GM21723 (cell line): ENCODE measurements around the gene TRIM29.
"Not testable (repeated sequence)": the region's sequence is repeated elsewhere in the genome, so short reads cannot be mapped to it uniquely, and the experiment has no call there.

Experiments used
- ATAC-seq: cut with Tn5 transposase; IDR thresholded peaks from one replicate; pipeline ENCODE4 v1.9.1; 2021; ENCODE audit warnings: mild to moderate bottlenecking, moderate library complexity; ENCODE audit not compliant: unreplicated experiment

TRIM29 gene

GRCh38 chr11:120172054-120172911, 34.4 kb upstream of the TRIM29 start:
- ATAC-seq: no peak

- ATAC-seq: no peak
These were observed 32.9 kb upstream of the TRIM29 start for GRCh38 chr11:120170741-120171261.

GRCh38 chr11:120169981-120170698, 32.2 kb upstream of the TRIM29 start:
- ATAC-seq: no peak

DNA sequence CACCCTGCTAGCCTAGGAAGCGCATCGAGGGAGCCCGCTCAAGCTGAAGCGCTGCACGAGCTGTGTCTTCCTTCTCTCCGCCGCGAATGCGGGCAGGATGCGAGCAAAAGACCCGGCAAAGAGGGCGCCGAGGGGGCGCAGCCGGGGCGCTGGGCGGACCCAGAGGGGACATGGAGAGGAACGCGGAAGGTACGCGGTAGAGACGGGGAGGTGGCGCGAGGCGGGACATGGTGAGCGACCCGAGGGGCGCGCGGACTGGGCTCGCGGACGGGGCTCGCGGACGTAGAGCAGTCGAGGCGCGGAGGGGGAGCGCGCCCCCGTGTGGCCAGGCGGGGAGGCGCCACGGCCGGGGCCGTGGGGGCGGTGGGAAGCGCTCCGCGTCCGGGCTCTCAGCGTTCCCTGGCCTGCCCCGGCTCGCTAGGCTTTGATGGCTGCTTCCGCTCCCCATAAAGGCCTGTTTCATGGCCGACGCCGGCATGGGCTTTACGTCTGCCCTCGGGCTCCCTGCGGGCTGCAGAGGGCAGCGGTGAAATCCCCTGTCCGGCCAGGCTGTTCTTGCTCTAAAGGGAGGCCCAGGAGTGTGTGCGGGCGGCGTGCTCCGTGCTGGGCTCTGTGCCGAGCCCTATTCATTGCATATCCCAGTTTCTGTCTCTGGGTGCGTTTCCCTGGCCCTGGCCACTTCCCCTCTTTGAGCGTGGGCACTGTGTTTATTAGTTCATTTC, 31.2 kb upstream of the TRIM29 start:
- ATAC-seq: no peak

DNA sequence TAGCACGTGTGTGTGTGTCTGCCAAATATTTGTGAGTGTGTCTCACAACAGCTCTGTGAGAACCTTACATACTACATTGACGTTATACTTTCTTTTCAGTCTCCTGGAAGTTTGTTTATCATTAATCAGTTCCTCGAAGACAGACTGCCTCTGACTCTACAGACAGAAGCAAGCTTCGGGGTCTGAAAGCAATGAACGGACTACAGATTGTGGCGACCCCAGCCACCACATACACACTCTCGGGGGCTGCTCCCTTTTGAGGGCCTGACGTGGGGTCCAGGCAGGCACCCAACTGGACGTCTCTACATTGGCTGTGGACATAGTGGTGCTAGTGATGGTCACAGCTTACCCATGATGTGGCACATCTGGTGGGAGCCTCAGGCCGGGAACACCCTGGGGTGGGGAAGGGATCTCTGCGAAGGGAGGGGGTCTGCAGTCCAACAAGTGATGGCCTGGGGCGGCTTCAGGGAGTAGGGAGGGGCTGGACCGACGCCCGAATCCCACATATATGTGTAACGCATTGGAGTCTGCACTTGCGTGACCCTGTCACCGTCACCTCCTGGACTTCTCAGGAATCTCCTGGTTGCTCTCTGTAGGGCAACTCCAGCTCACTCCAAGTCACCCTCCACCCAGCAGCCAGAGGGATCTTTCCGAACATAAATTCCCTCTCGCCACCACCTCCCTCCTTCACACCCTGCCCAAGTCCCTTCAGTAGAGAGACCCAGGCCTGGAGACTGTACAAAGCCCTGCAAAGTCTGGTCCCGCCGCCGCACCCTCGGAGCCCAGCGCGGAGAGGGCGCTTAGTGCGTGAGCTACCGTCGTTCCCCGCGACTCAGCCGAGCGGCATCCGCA, 30.4 kb upstream of the TRIM29 start:
- ATAC-seq: no peak

DNA sequence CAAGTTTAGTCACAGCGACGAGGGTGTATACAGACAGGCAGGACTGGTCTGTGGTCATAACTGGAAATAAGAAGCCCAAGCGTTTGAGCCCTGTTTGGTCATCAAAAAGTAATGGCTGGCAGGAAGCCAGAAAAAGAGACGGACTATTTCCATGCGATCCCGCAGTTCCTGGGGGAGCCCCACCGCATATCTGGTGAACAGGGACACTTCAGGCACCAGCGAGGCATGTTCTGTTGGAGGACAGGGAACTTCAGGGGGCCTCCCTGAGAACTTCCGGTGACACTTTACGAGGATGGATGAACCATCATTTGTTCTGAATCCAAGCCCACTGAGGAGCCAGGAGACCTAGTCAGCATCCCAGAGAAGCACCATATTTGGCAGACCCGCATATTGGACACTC, 29.7 kb upstream of the TRIM29 start:
- ATAC-seq: no peak

GRCh38 chr11:120160436-120160835, 22.5 kb upstream of the TRIM29 start:
- no peak for ATAC-seq

- no peak for ATAC-seq
These were observed 15.3 kb upstream of the TRIM29 start for GRCh38 chr11:120153221-120153620.

DNA sequence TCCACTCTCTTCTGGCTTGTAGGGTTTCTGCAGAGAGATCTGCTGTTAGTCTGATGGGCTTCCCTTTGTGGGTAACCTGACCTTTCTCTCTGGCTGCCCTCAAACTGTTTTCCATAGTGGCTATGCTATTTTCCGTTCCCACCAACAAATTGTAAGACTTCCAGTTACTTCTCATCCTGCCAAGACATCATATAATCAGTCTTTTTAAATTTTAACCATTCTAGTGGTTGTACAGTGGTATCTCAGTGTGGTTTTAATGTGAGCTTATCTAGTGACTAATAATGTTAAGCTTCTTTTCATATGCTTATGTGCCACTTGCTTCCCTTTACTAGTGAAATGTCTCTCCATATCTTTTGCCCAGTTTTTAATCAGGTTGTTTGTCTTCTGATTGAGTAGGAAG, 13.6 kb upstream of the TRIM29 start:
- ATAC-seq: no peak

- ATAC-seq: no peak
These were observed 11.3 kb upstream of the TRIM29 start for GRCh38 chr11:120149246-120149645.

- no peak for ATAC-seq
These were observed 10.0 kb upstream of the TRIM29 start for GRCh38 chr11:120147950-120148270.

- no peak for ATAC-seq
These were observed 9.4 kb upstream of the TRIM29 start for GRCh38 chr11:120147094-120147949.

GRCh38 chr11:120146413-120147093, 8.6 kb upstream of the TRIM29 start:
- ATAC-seq: no peak

DNA sequence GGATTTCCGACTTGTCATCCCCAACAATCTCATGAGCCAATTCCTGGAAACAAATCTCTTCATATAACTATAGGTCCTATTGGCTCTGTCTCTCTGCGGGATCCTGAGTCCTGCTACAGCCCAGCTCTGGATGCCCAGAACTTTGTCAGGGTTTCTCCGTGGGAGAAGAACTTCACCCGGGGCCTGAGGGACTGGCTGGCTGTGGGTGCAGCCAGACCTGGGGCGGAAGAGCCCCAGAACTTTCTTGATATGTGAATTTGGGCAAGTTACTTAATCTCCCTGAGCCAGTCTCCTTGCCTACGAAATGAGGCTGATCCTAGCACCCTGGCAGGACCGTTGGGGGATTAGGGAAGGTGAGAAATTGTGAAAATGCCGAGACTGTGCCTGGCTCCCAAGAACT, 6.6 kb upstream of the TRIM29 start:
- ATAC-seq: no peak

DNA sequence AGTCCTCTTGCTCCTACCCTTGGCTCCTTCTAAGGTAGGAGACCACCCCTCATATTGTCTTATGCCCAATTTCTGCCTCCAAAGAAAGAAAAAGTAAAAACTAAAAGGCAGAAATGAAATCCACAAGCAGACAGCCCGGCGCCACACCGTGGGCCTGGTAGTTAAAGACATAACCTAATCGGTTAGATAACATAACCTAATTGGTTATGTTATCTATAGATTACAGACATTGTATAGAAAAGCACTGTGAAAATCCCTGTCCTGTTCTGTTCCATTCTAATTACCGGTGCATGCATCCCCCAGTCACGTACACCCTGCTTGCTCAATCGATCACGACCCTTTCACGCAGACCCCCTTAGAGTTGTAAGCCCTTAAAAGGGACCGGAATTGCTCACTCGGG, 5.6 kb upstream of the TRIM29 start:
- ATAC-seq: not testable (repeated sequence)

GRCh38 chr11:120142441-120143100, 4.7 kb upstream of the TRIM29 start:
- no peak for ATAC-seq

GRCh38 chr11:120141768-120142423, 4.0 kb upstream of the TRIM29 start:
- no peak for ATAC-seq

DNA sequence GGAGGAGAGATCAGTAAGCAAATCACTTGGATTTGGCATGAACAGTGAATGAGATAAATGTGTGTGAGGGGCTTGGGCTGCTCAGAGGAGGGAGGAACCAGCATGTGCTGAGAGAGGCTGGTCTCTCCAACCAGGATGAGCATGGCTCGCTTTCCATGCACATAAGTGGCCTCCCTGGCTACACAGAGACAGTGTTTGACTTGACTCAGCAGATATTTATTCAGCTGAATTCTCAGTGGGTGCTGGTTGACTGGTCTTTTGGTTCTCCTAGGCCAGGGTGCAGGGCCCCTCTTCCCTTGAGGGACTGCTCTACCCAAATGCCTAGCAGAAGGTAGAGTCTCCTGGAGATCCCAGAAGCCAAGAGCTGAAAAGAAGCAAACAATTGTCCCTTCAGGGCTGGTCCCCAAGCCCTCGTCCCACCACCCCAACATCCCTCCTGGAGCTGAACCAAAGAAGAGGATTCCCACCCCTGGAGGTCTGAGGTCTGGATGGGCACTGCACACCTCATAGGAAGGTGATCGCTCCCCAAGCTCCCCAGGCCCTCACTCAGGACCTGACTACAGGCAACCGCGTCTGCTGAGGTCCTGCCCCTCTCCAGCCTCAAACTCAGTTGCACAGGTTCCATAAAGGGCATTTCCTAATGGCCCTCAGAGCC, 3.3 kb upstream of the TRIM29 start:
- no peak for ATAC-seq
